Neural cell (in vitro differentiated cells): ENCODE results near the gene C4BPB. TPM values are rescaled to one million over a fixed set of nuclear protein-coding genes. Genes with fewer than 3 reads are reported as not detected.
A peak's percentile ranks its signal among the peaks of the same experiment; 100 is the strongest.

Source experiments
- H2AFZ ChIP-seq: fragments of 200-600, 300-800 bp; sonication (generic), shearing (Covaris generic); 2 replicates; pipeline ENCODE4 v1.6.0; 2014; ENCODE audit warnings: low read depth, mild to moderate bottlenecking, antibody characterized with exemption, low read length, moderate library complexity
- H3F3A ChIP-seq: fragments of 200-600 bp; shearing (Covaris generic); 2 replicates; pipeline ENCODE4 v1.6.1; 2016; ENCODE audit warnings: mild to moderate bottlenecking, moderate library complexity, mixed read lengths, antibody characterized with exemption, low read length; ENCODE audit not compliant: insufficient read depth, poor library complexity, severe bottlenecking
- H3K27ac ChIP-seq: fragments of 200-600, 300-800 bp; sonication (generic), shearing (Covaris generic); 2 replicates; pipeline ENCODE4 v1.5.1; 2014; ENCODE audit warnings: mild to moderate bottlenecking, low read length, moderate library complexity
- H3K27me3 ChIP-seq: fragments of 300-800, 200-600 bp; sonication (generic), shearing (Covaris generic); 2 replicates; pipeline ENCODE4 v1.6.0; 2014; ENCODE audit warnings: mild to moderate bottlenecking, low read depth, low read length, moderate library complexity; ENCODE audit not compliant: insufficient read depth
- H3K36me3 ChIP-seq: fragments of 300-800, 200-600 bp; sonication (generic), shearing (Covaris generic); 2 replicates; pipeline ENCODE4 v1.5.1; 2014; ENCODE audit warnings: mild to moderate bottlenecking, antibody characterized with exemption, low read length, moderate library complexity; ENCODE audit not compliant: insufficient read depth
- H3K4me2 ChIP-seq: fragments of 300-800, 200-600 bp; sonication (generic), shearing (Covaris generic); 2 replicates; pipeline ENCODE4 v1.6.0; 2014; ENCODE audit warnings: mild to moderate bottlenecking, low read length
- H3K4me3 ChIP-seq: fragments of 300-800, 200-600 bp; sonication (generic), shearing (Covaris generic); 2 replicates; pipeline ENCODE4 v1.5.1; 2014; ENCODE audit warnings: mild to moderate bottlenecking, low read length, moderate library complexity
- H3K79me2 ChIP-seq: fragments of 200-600 bp; shearing (Covaris generic); replicated peaks from 2 replicates; pipeline ENCODE4 v1.6.0; 2014; ENCODE audit warnings: mild to moderate bottlenecking, low read length, moderate library complexity; ENCODE audit not compliant: insufficient read depth
- H3K9ac ChIP-seq: fragments of 300-800, 200-600 bp; sonication (generic), shearing (Covaris generic); 2 replicates; pipeline ENCODE4 v1.6.1; 2016; ENCODE audit warnings: mild to moderate bottlenecking, low read length, mixed read lengths
- H3K9me2 ChIP-seq: fragments of 200-600 bp; shearing (Covaris generic); 2 replicates; pipeline ENCODE4 v1.6.1; 2016; ENCODE audit warnings: mild to moderate bottlenecking, low read length, mixed read lengths; ENCODE audit not compliant: insufficient read depth
- H3K9me3 ChIP-seq: fragments of 200-600, 300-800 bp; sonication (generic), shearing (Covaris generic); 2 replicates; pipeline ENCODE4 v1.6.1; 2016; ENCODE audit warnings: mild to moderate bottlenecking, mixed run types, low read length, moderate library complexity, mixed read lengths
- H4K20me1 ChIP-seq: fragments of 200-600 bp; shearing (Covaris generic); 2 replicates; pipeline ENCODE4 v1.6.1; 2016; ENCODE audit warnings: mild to moderate bottlenecking, mixed run types; ENCODE audit not compliant: insufficient read depth
- CTCF ChIP-seq: fragments of 450-650 bp; IDR thresholded peaks from 2 replicates; pipeline ENCODE4 v1.5.1; 2014; ENCODE audit warnings: antibody characterized with exemption, mild to moderate bottlenecking, moderate library complexity; ENCODE audit not compliant: poor library complexity, severe bottlenecking
- EP300 ChIP-seq: fragments of 450-650 bp; conservative IDR thresholded peaks from 2 replicates; pipeline ENCODE4 v1.6.1; 2014; ENCODE audit warnings: antibody characterized with exemption, mild to moderate bottlenecking, moderate library complexity; ENCODE audit not compliant: poor library complexity, severe bottlenecking
- EZH2 ChIP-seq: fragments of 200-600, 300-800 bp; shearing (Covaris generic), sonication (generic); IDR thresholded peaks from 2 replicates; pipeline ENCODE4 v1.6.1; 2014; ENCODE audit warnings: antibody characterized with exemption, low read length, borderline replicate concordance, mild to moderate bottlenecking; ENCODE audit not compliant: insufficient read depth, poor library complexity, severe bottlenecking
- MXI1 ChIP-seq: fragments of 450-650 bp; conservative IDR thresholded peaks from 2 replicates; pipeline ENCODE4 v1.6.1; 2014; ENCODE audit warnings: antibody characterized with exemption, mild to moderate bottlenecking; ENCODE audit not compliant: poor library complexity, severe bottlenecking
- POLR2AphosphoS5 ChIP-seq: IDR thresholded peaks from 2 replicates; pipeline ENCODE4 v1.6.1; 2012
- RAD21 ChIP-seq: fragments of 450-650 bp; conservative IDR thresholded peaks from 2 replicates; pipeline ENCODE4 v1.6.1; 2014; ENCODE audit warnings: antibody characterized with exemption, mild to moderate bottlenecking, moderate library complexity
- REST ChIP-seq: IDR thresholded peaks from 2 replicates; pipeline ENCODE4 v1.6.1; 2012; ENCODE audit warnings: borderline replicate concordance
- SMC3 ChIP-seq: fragments of 450-650 bp; conservative IDR thresholded peaks from 2 replicates; pipeline ENCODE4 v1.6.1; 2014; ENCODE audit warnings: antibody characterized with exemption, mild to moderate bottlenecking, moderate library complexity; ENCODE audit not compliant: poor library complexity
- TAF1 ChIP-seq: IDR thresholded peaks from 2 replicates; pipeline ENCODE4 v1.6.1; 2012; ENCODE audit warnings: low read depth
- polyA plus RNA-seq: library from polyadenylated mRNA; depleted of rRNA; stranded (reverse); fragments of >200 nt; gene quantifications from 2 replicates; pipeline ENCODE4 v1.2.3, GENCODE V29; 2014

Gene C4BPB
- polyA plus RNA-seq, 1 donor from 2014 or later = not detected

- H3K36me3 ChIP-seq = no peaks in the 10 kb centered on the region
- H3K9ac ChIP-seq = no peak overlapping the region
- no peaks in the 10 kb centered on the region for H3K79me2 ChIP-seq
- no peak overlapping the region for H3K4me3 ChIP-seq
- H4K20me1 ChIP-seq = no peaks in the 10 kb centered on the region
- no peaks in the 10 kb centered on the region for H3F3A ChIP-seq
- H3K27me3 ChIP-seq = no peaks in the 10 kb centered on the region
- H3K27ac ChIP-seq = no peak overlapping the region
- H3K9me2 ChIP-seq = no peaks in the 10 kb centered on the region
- H2AFZ ChIP-seq = no peak overlapping the region
- H3K9me3 ChIP-seq = no peaks in the 10 kb centered on the region
- no peak overlapping the region for H3K4me2 ChIP-seq
- TF ChIP-seq MXI1 (no peak), REST (no peak), EZH2 (no peak), TAF1 (no peak), RAD21 (peak; percentile 87), CTCF (peak; percentile 88), EP300 (no peak), POLR2AphosphoS5 (no peak), SMC3 (peak; percentile 88)
Observed at GRCh38 chr1:207077470-207078377, 10.9 kb upstream of the C4BPB start.

- H3K79me2 ChIP-seq = no peaks in the 10 kb centered on the region
- no peak overlapping the region for H3K27ac ChIP-seq
- H3K9ac ChIP-seq = no peak overlapping the region
- no peak overlapping the region for H3K4me2 ChIP-seq
- H3K9me2 ChIP-seq = no peaks in the 10 kb centered on the region
- H2AFZ ChIP-seq = no peak overlapping the region
- TF ChIP-seq RAD21 (no peak), EZH2 (no peak), POLR2AphosphoS5 (no peak), CTCF (no peak), REST (no peak), MXI1 (no peak), SMC3 (no peak), TAF1 (no peak), EP300 (no peak)
- no peaks in the 10 kb centered on the region for H3K36me3 ChIP-seq
- no peaks in the 10 kb centered on the region for H3K27me3 ChIP-seq
- H3K9me3 ChIP-seq = no peaks in the 10 kb centered on the region
- H3K4me3 ChIP-seq = no peak overlapping the region
- no peaks in the 10 kb centered on the region for H3F3A ChIP-seq
- no peaks in the 10 kb centered on the region for H4K20me1 ChIP-seq
Observed at GRCh38 chr1:207078578-207079132, 10.0 kb upstream of the C4BPB start.
